ENCODE results near the gene POMT2. TPM values are rescaled to one million over a fixed set of nuclear protein-coding genes. Genes with fewer than 3 reads are reported as not detected.
A peak's percentile ranks its signal among the peaks of the same experiment; 100 is the strongest.

Gene POMT2
- total RNA-seq, 4 donors from 2014 or later: 12.0 to 77.4 (median 24.9) TPM

DNA sequence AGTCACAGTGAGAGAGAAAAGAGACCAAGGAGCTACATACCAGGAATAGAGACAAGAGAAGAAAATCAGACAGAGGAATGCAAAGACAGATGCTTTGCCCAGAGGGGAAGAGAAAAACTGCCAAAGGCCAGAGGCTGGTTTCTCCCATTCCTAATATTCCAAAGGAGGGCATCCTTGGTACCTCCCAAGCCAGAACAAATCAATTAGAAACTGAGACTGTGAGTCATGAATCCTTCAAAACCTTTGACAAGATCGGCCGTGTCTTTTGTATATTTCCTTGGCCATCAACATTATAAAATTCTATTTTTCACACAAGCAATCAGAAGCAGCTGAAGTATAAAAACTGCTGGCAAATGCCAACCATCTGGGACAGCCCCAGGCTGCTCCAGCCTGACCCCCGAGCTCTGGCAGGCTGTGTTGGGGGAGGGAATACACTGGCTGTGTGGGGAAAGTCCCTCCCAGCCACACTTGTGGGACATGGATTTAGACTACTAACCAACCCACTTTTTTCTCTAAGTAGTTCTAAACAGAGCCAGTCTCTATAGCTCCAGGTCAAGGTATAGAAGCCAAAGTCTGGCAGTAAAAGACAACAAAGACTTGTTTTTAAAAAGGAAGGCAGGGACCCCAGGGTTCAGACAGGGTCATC lies 13.7 kb downstream of the POMT2 start:
- no peaks in the 10 kb centered on the region for H3K9me3 ChIP-seq
- H3K4me3 ChIP-seq: no peak overlapping the region
- in situ Hi-C loops (cut with MboI; ENCODE audit: low pct_ligation_motif_present in 1 of 4, low pct_unique_long_range_greater_than_20kb in 1 of 4, low sequenced_read_pairs in 3 of 4): loop anchor here in 2 of 4 donors (25.0 kb wide), 3 partner anchors 170 to 420 kb away; partner anchors contain the start of gene ZDHHC22 (in 1 of the 2)
- no peaks in the 10 kb centered on the region for H3K27me3 ChIP-seq
- DNase-seq: no peak
- intact Hi-C loops (cut with DNase I; ENCODE audit: low total_unique reads): no loop called here
- 49 to 50% methylated on average over 2 to 3 of the region's 3 CpGs for WGBS, 2 donors (ENCODE audit: low coverage in 1 of 2)
- peaks cover 0 to 4% (median 0%) of the 10 kb centered on the region in 4 donors for H3K36me3 ChIP-seq
- TF ChIP-seq, protein P1, sequence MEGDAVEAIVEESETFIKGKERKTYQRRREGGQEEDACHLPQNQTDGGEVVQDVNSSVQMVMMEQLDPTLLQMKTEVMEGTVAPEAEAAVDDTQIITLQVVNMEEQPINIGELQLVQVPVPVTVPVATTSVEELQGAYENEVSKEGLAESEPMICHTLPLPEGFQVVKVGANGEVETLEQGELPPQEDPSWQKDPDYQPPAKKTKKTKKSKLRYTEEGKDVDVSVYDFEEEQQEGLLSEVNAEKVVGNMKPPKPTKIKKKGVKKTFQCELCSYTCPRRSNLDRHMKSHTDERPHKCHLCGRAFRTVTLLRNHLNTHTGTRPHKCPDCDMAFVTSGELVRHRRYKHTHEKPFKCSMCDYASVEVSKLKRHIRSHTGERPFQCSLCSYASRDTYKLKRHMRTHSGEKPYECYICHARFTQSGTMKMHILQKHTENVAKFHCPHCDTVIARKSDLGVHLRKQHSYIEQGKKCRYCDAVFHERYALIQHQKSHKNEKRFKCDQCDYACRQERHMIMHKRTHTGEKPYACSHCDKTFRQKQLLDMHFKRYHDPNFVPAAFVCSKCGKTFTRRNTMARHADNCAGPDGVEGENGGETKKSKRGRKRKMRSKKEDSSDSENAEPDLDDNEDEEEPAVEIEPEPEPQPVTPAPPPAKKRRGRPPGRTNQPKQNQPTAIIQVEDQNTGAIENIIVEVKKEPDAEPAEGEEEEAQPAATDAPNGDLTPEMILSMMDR (IDR thresholded peaks at IDR 0.05): no peak
- TF ChIP-seq POLR2AphosphoS5 (IDR thresholded peaks at IDR 0.05) (no peak), POLR2A (IDR thresholded peaks at IDR 0.05) (no peak), EP300 (IDR thresholded peaks at IDR 0.05; ENCODE audit: low read depth) (no peak)
- H3K27ac ChIP-seq: peak overlapping the region in 3 of 4 donors; percentile 32 to 43 (median 42)
- H3K4me1 ChIP-seq: peaks cover 0 to 22% (median 8%) of the 10 kb centered on the region in 4 donors

DNA sequence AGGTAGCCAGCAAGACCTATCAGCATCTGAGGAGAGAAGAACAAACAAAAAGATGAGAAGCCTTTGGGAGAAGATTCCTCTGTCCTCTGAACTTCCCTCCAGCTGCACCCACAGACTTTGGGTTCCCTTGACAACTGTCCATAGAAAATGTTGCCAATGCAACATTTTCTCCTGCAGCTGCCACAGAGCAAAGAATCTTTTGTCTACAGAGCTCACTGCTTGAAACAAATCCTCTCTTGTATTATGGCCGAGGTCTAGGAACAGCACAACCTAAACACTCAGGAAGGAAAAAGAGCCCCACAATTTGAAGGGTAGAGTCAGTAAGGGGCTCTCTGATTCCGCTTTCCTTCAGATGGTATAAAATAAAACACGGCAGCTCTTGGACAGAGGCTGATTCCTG lies 14.3 kb downstream of the POMT2 start:
- Histone ChIP-seq H3K4me1 (peaks cover 0 to 23% (median 8%) of the 10 kb centered on the region in 4 donors), H3K9me3 (no peaks in the 10 kb centered on the region), H3K27ac (peak overlapping the region in 3 of 4 donors; percentile 32 to 43 (median 42)), H3K4me3 (no peak overlapping the region), H3K27me3 (no peaks in the 10 kb centered on the region), H3K36me3 (peaks cover 0 to 4% (median 0%) of the 10 kb centered on the region in 4 donors)
- intact Hi-C loops (cut with DNase I; ENCODE audit: low total_unique reads): no loop called here
- WGBS, 2 donors (ENCODE audit: low coverage in 1 of 2): 64 to 72% methylated on average over 3 of the region's 3 CpGs
- DNase-seq: no peak
- TF ChIP-seq POLR2A (IDR thresholded peaks at IDR 0.05) (no peak), POLR2AphosphoS5 (IDR thresholded peaks at IDR 0.05) (no peak)
- TF ChIP-seq, protein P1 (IDR thresholded peaks at IDR 0.05): no peak
- in situ Hi-C loops (cut with MboI; ENCODE audit: low pct_ligation_motif_present in 1 of 4, low pct_unique_long_range_greater_than_20kb in 1 of 4, low sequenced_read_pairs in 3 of 4): loop anchor here in 2 of 4 donors (25.0 kb wide), 3 partner anchors 169 to 419 kb away; partner anchors contain the start of gene ZDHHC22 (in 1 of the 2)

DNA sequence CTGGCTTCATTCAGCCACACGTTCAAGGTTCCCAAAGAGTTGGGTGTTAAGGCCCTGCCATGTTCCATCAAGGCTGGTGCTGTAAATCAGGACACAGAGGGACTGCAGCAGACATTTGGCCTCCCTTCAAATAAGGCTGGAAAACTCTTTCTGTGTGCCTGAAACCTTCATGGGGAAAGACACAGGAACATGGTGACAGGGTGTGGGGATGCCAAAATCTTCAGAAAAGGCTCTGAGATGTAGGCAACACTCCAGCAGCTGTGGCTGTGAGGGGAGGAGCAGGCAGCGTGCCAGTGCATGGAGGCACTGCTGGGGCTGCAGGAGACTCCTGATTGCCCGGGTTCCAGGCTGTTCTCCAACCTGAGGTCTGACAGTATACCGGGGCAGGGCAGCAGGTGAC lies 15.0 kb downstream of the POMT2 start:
- Histone ChIP-seq H3K9me3 (no peaks in the 10 kb centered on the region), H3K27me3 (no peaks in the 10 kb centered on the region), H3K36me3 (peaks cover 0 to 4% (median 0%) of the 10 kb centered on the region in 4 donors), H3K4me3 (no peak overlapping the region), H3K4me1 (peaks cover 3 to 30% (median 8%) of the 10 kb centered on the region in 4 donors), H3K27ac (peak overlapping the region in 1 of 4 donors; percentile 43)
- no peak for DNase-seq
- TF ChIP-seq, protein P1 (IDR thresholded peaks at IDR 0.05): no peak
- no peak for TF ChIP-seq EP300 (IDR thresholded peaks at IDR 0.05; ENCODE audit: low read depth)
- in situ Hi-C loops (cut with MboI; ENCODE audit: low pct_ligation_motif_present in 1 of 4, low pct_unique_long_range_greater_than_20kb in 1 of 4, low sequenced_read_pairs in 3 of 4): loop anchor here in 2 of 4 donors (25.0 kb wide), 3 partner anchors 168 to 418 kb away; partner anchors contain the start of gene ZDHHC22 (in 1 of the 2)
- 81 to 100% methylated on average over 1 to 4 of the region's 4 CpGs for WGBS, 2 donors (ENCODE audit: low coverage in 1 of 2)
- intact Hi-C loops (cut with DNase I; ENCODE audit: low total_unique reads): no loop called here

DNA sequence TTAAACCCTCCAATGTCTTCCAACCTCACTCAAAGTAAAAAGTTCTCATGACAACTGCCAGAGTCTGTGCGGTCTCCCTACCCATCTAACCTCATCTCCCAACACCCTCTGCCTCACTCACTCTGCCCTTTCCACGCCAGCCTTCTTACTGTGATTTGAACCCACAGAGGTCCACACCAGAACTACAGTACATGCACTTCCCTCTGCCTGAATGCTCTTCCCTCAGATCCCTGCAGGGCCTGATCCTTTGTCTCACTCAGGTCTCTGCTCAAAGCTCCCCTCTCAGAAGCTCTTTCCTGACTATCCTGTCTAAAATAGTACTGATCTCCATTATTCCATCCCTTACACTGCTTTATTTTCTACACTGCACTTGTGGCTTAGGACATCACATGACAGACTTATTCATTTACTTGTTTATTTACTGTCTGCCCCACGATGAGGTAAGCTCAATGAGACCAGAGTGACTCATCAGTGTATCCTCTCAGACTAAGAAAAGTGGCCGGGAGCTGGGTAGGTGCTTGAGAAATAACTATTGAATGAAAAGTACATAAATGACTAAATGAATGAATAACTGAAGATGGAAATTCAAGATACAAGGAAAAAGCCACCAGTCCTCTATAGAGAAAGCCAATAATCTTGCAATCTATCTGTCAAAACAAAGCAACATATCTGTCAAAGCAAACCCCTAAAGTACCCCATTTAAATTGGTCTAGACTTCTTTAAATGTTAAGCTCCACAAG lies 17.1 kb downstream of the POMT2 start:
- TF ChIP-seq EP300 (IDR thresholded peaks at IDR 0.05; ENCODE audit: low read depth) (no peak), POLR2AphosphoS5 (IDR thresholded peaks at IDR 0.05) (peak in 1 of 3 donors; percentile 19), POLR2A (IDR thresholded peaks at IDR 0.05) (no peak)
- TF ChIP-seq, protein P1 (IDR thresholded peaks at IDR 0.05): no peak
- H3K36me3 ChIP-seq: peaks cover 0 to 4% (median 0%) of the 10 kb centered on the region in 4 donors
- in situ Hi-C loops (cut with MboI; ENCODE audit: low pct_ligation_motif_present in 1 of 4, low pct_unique_long_range_greater_than_20kb in 1 of 4, low sequenced_read_pairs in 3 of 4): loop anchor here in 2 of 4 donors (25.0 kb wide), 3 partner anchors 166 to 416 kb away; partner anchors contain the start of gene ZDHHC22 (in 1 of the 2)
- no peak overlapping the region for H3K4me3 ChIP-seq
- no peaks in the 10 kb centered on the region for H3K27me3 ChIP-seq
- DNase-seq: no peak
- H3K9me3 ChIP-seq: no peaks in the 10 kb centered on the region
- H3K27ac ChIP-seq: peak overlapping the region in 2 of 4 donors; percentile 23 to 34
- H3K4me1 ChIP-seq: peaks cover 3 to 44% (median 15%) of the 10 kb centered on the region in 4 donors
- intact Hi-C loops (cut with DNase I; ENCODE audit: low total_unique reads): no loop called here
- WGBS, 2 donors (ENCODE audit: low coverage in 1 of 2): 41 to 50% methylated on average over 4 of the region's 4 CpGs
